Stimulated activated CD4-positive, alpha-beta T cell treated with anti-CD3 and anti-CD28 coated beads, Interleukin-4, amount 100 ng/mL, for 48 hours (primary cell): ENCODE measurements around the gene CPNE5.
"Not testable (repeated sequence)": the region's sequence is repeated elsewhere in the genome, so short reads cannot be mapped to it uniquely, and the experiment has no call there.

Experiments used
- DNase-seq, 2 donors: peaks; one replicate each; pipeline ENCODE4 v3.0.0-alpha.2; 2020; ENCODE audit warnings: low read depth in 2 of 2

The CPNE5 gene

GRCh38 chr6:36704961-36705577, 134.2 kb downstream of the CPNE5 start:
- not testable (repeated sequence) for DNase-seq

GRCh38 chr6:36703982-36704381, 135.3 kb downstream of the CPNE5 start:
- DNase-seq: no peak

GRCh38 chr6:36703081-36703606, 136.1 kb downstream of the CPNE5 start:
- no peak for DNase-seq

GRCh38 chr6:36702656-36703055, 136.6 kb downstream of the CPNE5 start:
- no peak for DNase-seq

- no peak for DNase-seq
Observed at GRCh38 chr6:36701401-36701991, 137.7 kb downstream of the CPNE5 start.

GRCh38 chr6:36700831-36701230, 138.4 kb downstream of the CPNE5 start:
- no peak for DNase-seq

GRCh38 chr6:36700071-36700812, 139.0 kb downstream of the CPNE5 start:
- no peak for DNase-seq

GRCh38 chr6:36699348-36699747, 139.9 kb downstream of the CPNE5 start:
- DNase-seq: no peak

- no peak for DNase-seq
Observed at GRCh38 chr6:36698871-36699271, 140.4 kb downstream of the CPNE5 start.

- no peak for DNase-seq
Observed at GRCh38 chr6:36698196-36698595, 141.0 kb downstream of the CPNE5 start.

GRCh38 chr6:36697481-36697903, 141.8 kb downstream of the CPNE5 start, which contains the start of gene RAB44:
RAB44 (plus strand) TSS chr6:36697826; CDS start chr6:36704236, 6,410 bp downstream.
- DNase-seq: no peak

GRCh38 chr6:36695414-36695813, 143.8 kb downstream of the CPNE5 start:
- no peak for DNase-seq

- no peak for DNase-seq
Observed at GRCh38 chr6:36694616-36695015, 144.6 kb downstream of the CPNE5 start.

GRCh38 chr6:36692861-36693702, 146.2 kb downstream of the CPNE5 start:
- no peak for DNase-seq

- DNase-seq: no peak
Observed at GRCh38 chr6:36692220-36692619, 147.0 kb downstream of the CPNE5 start.

- no peak for DNase-seq
Observed at GRCh38 chr6:36691612-36692011, 147.6 kb downstream of the CPNE5 start.

- DNase-seq: no peak
Observed at GRCh38 chr6:36691011-36691410, 148.2 kb downstream of the CPNE5 start.
